ENCODE data around the gene TSHR. TPM values are rescaled to one million over a fixed set of nuclear protein-coding genes. Genes with fewer than 3 reads are reported as not detected.

Gene TSHR
- total RNA-seq, 4 donors from 2014 or later, result 0.84 TPM; not detected in 3

DNA sequence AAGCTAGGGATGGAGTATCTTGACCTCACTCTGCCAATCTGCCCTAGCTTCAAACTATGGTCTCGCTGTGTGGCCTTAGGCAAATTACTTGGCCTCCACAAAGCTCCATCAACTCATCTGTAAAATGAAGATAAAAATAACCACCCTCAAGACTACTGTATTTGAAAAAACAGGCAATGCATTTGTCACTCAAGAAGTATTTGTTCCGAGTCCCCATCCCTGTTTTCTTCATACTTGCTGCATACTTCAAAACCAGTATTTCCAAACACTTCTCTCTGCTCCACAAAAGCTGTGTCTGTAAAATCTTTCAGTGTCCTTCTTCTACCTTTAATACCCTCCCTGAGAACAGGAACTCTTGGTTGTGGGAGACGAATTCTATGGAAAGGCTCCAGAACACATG, 217.5 kb downstream of the TSHR start:
- no peak for TF ChIP-seq EP300 (IDR thresholded peaks at IDR 0.05)
- TF ChIP-seq POLR2A (IDR thresholded peaks at IDR 0.05), result no peak
- TF ChIP-seq, protein P1, sequence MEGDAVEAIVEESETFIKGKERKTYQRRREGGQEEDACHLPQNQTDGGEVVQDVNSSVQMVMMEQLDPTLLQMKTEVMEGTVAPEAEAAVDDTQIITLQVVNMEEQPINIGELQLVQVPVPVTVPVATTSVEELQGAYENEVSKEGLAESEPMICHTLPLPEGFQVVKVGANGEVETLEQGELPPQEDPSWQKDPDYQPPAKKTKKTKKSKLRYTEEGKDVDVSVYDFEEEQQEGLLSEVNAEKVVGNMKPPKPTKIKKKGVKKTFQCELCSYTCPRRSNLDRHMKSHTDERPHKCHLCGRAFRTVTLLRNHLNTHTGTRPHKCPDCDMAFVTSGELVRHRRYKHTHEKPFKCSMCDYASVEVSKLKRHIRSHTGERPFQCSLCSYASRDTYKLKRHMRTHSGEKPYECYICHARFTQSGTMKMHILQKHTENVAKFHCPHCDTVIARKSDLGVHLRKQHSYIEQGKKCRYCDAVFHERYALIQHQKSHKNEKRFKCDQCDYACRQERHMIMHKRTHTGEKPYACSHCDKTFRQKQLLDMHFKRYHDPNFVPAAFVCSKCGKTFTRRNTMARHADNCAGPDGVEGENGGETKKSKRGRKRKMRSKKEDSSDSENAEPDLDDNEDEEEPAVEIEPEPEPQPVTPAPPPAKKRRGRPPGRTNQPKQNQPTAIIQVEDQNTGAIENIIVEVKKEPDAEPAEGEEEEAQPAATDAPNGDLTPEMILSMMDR (IDR thresholded peaks at IDR 0.05), result no peak
- no peak overlapping the region for H3K27ac ChIP-seq
- DNase-seq (ENCODE audit: low spot score in 2 of 2), result no peak
- peaks cover 3 to 30% (median 6%) of the 10 kb centered on the region in 4 donors for H3K4me1 ChIP-seq
- 79 to 91% methylated on average over 3 of the region's 3 CpGs for WGBS, 2 donors
- H3K4me3 ChIP-seq, result no peak overlapping the region
- peaks cover 0 to 5% (median 0%) of the 10 kb centered on the region in 3 donors for H3K36me3 ChIP-seq
- H3K9me3 ChIP-seq, result no peaks in the 10 kb centered on the region
- no peaks in the 10 kb centered on the region for H3K27me3 ChIP-seq

DNA sequence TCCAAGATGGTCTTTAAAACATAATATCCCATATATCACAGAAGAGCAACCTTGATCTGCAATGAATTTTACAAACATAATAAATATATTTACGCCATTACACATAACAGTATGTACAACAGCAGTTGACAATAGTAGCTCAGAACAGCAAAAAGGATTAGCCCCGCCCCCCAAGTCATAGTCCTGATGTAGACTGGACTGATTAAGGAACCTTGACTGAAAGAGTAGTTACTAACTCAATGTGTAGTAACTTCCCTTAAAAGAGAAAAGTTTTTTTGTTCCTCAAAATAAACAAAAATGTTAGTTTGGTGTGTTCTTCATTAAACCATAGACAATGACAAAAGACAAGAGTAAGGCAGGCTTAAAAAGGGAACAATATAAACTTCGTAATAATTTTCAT, 220.8 kb downstream of the TSHR start:
- Histone ChIP-seq H3K36me3 (peaks cover 0 to 21% (median 0%) of the 10 kb centered on the region in 3 donors), H3K4me1 (peaks cover 0 to 21% (median 6%) of the 10 kb centered on the region in 4 donors), H3K27me3 (no peaks in the 10 kb centered on the region), H3K9me3 (no peaks in the 10 kb centered on the region), H3K27ac (no peak overlapping the region), H3K4me3 (no peak overlapping the region)
- TF ChIP-seq EP300 (IDR thresholded peaks at IDR 0.05) (no peak), POLR2A (IDR thresholded peaks at IDR 0.05) (no peak)
- TF ChIP-seq, protein P1 (IDR thresholded peaks at IDR 0.05), result no peak
- DNase-seq (ENCODE audit: low spot score in 2 of 2), result peak; percentile 33 to 45
- 81 to 88% methylated on average over 3 of the region's 3 CpGs for WGBS, 2 donors

DNA sequence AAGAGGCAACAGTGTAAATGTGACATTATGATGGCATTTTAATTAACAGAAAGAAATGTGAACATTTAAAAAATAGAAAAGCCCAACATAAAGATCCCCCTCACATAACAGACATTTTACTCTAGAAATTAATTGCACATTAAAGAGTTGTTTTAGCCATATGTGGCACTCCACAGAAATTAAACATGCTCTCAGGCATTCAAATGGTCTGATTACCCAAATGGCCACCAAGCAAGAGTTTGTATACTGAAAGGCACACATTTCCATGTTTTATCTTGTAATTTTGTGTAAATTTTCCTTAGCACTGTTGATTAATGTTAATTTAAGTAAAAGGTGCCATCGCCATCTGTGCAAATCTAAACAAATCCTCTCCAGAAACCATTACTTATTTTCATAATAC, 221.8 kb downstream of the TSHR start:
- no peaks in the 10 kb centered on the region for H3K27me3 ChIP-seq
- H3K4me3 ChIP-seq, result peak overlapping the region in 1 of 4 donors; percentile 11
- H3K36me3 ChIP-seq, result peaks cover 0 to 26% (median 0%) of the 10 kb centered on the region in 3 donors
- no peak for DNase-seq (ENCODE audit: low spot score in 2 of 2)
- peak overlapping the region in 2 of 4 donors; percentile 10 to 35 for H3K27ac ChIP-seq
- H3K9me3 ChIP-seq, result no peaks in the 10 kb centered on the region
- peaks cover 0 to 28% (median 6%) of the 10 kb centered on the region in 4 donors for H3K4me1 ChIP-seq
- TF ChIP-seq EP300 (IDR thresholded peaks at IDR 0.05) (no peak), POLR2A (IDR thresholded peaks at IDR 0.05) (no peak)
- TF ChIP-seq, protein P1 (IDR thresholded peaks at IDR 0.05), result no peak
- 74 to 87% methylated on average over 1 of the region's 1 CpG for whole genome bisulfite sequencing, 2 donors

DNA sequence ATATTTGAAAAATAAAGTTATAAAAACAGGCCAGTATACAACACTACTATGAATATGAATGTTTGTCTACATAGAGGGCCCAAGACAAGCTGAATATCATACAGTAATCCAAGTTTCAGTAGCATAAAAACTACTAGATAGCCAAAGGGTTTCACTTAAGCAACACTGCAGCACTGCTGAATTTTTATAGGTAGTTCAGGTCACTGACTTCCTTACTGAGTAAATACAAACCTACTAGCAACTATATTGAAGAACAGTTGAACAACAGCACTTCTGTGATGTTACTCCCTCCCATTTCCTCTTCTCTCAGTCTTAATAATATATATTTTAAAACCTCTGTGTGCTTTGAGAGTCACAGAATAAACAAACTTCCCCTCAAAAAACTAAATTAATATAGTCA, 222.6 kb downstream of the TSHR start:
- no peaks in the 10 kb centered on the region for H3K9me3 ChIP-seq
- H3K27ac ChIP-seq, result no peak overlapping the region
- peaks cover 3 to 36% (median 7%) of the 10 kb centered on the region in 4 donors for H3K4me1 ChIP-seq
- no peak overlapping the region for H3K4me3 ChIP-seq
- TF ChIP-seq POLR2A (IDR thresholded peaks at IDR 0.05), result no peak
- TF ChIP-seq, protein P1 (IDR thresholded peaks at IDR 0.05), result no peak
- no peak for TF ChIP-seq EP300 (IDR thresholded peaks at IDR 0.05)
- no peaks in the 10 kb centered on the region for H3K27me3 ChIP-seq
- H3K36me3 ChIP-seq, result peaks cover 0 to 26% (median 0%) of the 10 kb centered on the region in 3 donors
- DNase-seq (ENCODE audit: low spot score in 2 of 2), result no peak

DNA sequence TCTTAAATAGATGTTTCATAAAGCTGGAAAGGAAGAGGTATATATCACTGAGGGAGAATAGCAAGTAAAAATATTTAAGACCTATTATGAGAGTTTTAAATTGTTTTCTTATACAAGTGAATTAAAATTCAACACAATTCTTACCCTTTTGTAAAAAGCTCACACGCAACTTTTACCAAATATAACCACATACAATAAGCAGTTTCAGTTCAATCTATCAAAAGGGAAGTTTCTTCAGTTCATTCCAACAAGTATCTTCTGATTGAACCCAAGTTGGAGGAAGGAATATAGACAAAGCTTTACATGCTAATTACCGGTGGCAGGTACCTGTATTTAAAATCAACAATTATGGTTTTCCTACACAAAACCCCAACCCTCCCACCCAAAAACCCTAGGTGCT, 224.2 kb downstream of the TSHR start:
- peaks cover 3 to 49% (median 8%) of the 10 kb centered on the region in 4 donors for H3K4me1 ChIP-seq
- peaks cover 0 to 21% (median 0%) of the 10 kb centered on the region in 3 donors for H3K36me3 ChIP-seq
- WGBS, 2 donors, result 88 to 92% methylated on average over 2 of the region's 2 CpGs
- no peak overlapping the region for H3K4me3 ChIP-seq
- H3K9me3 ChIP-seq, result no peaks in the 10 kb centered on the region
- DNase-seq (ENCODE audit: low spot score in 2 of 2), result no peak
- TF ChIP-seq, protein P1 (IDR thresholded peaks at IDR 0.05), result no peak
- no peak for TF ChIP-seq POLR2A (IDR thresholded peaks at IDR 0.05)
- TF ChIP-seq EP300 (IDR thresholded peaks at IDR 0.05), result no peak
- H3K27me3 ChIP-seq, result no peaks in the 10 kb centered on the region
- no peak overlapping the region for H3K27ac ChIP-seq

All from tibial nerve (tissue), 4 donors.